ENCODE results near the gene CR2. TPM values are rescaled to one million over a fixed set of nuclear protein-coding genes. Genes with fewer than 3 reads are reported as not detected.
"Not testable (repeated sequence)": the region's sequence is repeated elsewhere in the genome, so short reads cannot be mapped to it uniquely, and the experiment has no call there.

CR2 gene
- total RNA-seq, 1 donor from 2014 or later = not detected

GRCh38 chr1:207436746-207437145 lies 17.4 kb upstream of the CR2 start:
- intact Hi-C loops (cut with DNase I); DNase-seq (ENCODE audit: low spot score): not testable (repeated sequence)

DNA sequence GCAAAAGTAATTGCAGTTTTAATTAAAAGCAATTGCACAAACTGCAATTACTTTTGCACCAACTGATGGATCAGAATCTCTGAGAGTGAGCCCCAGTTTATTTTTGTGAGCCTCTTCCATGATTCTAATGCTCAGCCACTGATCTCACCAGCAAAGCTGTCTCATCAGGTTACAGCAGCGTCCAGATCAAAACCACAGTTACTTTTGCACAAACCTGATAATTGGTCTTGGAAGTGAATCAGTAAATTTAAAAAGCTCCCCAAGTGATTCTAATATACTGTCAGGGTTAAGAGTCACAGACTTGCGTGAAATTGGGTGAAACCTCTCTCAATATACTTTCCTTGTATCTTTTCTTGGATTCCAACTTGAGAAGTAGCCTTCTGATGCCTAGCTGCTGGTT lies 13.5 kb upstream of the CR2 start:
- intact Hi-C loops (cut with DNase I) = no loop called here
- DNase-seq (ENCODE audit: low spot score) = no peak

DNA sequence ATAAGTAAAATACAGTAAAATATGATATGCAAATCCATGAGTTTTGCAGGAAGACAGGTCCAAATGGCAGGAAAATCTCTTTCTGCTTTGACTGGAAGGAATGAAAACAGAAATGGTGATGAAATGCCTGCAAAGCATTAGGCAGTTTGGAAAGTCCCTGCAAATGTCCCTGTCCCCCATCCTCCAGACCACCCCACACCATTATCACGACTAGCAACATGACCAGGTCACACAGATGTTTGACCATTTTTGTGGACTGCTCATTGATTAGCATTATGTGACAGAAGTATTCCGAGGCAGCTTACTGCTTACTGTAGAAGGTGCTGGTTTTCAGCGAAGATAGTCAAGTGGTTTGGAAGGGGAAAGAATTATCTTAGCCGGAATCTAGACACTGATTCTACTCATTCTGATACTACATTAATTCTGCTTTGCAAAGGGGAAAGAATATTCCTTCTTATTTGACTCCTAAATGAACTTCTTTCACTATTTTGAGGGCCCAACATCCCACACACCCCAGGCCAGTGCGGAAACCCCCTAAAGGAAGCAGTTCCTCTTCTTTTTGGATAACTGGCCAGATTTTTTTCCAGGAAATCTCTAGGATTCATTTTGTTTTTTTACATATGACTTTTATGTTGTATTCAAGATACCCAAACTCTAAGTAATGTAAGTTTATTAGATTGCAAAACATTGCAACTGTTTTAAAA lies 9.5 kb upstream of the CR2 start:
- no peak for DNase-seq (ENCODE audit: low spot score)

GRCh38 chr1:207453710-207454045 lies 450 bp upstream of the CR2 start:
- DNase-seq (ENCODE audit: low spot score) = no peak
- intact Hi-C loops (cut with DNase I) = no loop called here

More for the DNA sequence above, 9.5 kb upstream of the CR2 start:
- intact Hi-C loops (cut with DNase I) = no loop called here

GRCh38 chr1:207455183-207455754 lies 1.1 kb downstream of the CR2 start:
- intact Hi-C loops (cut with DNase I) = no loop called here
- no peak for DNase-seq (ENCODE audit: low spot score)

- intact Hi-C loops (cut with DNase I) = no loop called here
- no peak for DNase-seq (ENCODE audit: low spot score)
Observed at GRCh38 chr1:207458414-207458813, 4.3 kb downstream of the CR2 start.

DNA sequence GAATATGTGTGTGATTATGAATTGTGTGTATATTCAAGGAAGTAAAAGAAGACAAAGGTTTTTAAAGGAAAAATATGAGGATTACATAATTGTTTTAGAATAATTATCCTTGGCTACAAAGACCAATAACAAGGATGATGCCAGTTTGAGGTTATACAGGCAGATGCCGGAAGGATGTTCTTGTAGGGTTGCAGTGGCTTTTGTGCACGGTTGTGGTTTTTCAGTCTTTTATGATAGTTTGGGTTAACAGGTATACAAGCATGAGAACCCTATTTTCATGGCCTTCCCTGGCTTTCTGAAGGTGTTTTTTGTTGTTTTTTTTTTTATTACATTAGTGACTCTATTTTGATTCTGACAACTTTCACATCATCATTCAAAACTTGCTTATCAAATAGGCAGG lies 4.9 kb downstream of the CR2 start:
- intact Hi-C loops (cut with DNase I) = no loop called here
- DNase-seq (ENCODE audit: low spot score) = no peak

DNA sequence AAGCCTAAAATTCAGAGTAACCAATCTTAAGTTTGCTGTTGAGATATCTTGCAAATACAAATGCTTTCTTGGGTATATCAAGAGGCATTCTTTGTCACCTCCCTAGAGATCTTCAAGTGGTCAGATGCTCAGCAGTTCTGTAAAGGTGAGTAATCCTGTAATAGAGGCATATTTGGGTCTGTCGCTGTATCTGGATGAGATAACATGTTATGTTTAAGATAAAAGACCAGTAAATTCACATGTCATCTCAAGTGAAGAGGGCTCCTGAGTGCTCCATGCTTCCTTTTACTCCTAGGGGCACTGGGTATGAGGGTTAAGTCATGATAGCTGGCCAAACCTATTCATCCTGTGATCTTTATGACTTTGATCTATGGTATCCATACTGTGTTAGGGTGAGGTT lies 7.5 kb downstream of the CR2 start:
- DNase-seq (ENCODE audit: low spot score) = no peak
- intact Hi-C loops (cut with DNase I) = no loop called here

DNA sequence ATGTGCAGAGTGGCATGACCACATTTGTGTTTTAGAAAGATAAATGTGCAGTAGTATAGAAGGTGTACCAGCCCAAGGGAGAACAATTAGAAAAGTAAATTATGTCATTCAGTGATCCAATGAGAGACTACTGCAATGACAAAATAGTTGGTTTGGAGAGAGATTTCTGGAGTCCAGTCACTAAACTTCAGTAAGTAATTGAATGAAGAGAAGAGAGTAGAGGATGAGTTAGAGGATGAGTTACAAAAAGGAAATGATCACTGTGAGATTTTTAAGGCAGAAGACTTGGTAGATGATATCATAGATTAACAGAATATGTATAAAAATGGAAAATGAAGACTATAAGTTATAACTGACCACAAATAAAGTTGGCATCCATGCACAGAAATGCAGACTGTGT lies 8.4 kb downstream of the CR2 start:
- intact Hi-C loops (cut with DNase I) = no loop called here
- no peak for DNase-seq (ENCODE audit: low spot score)

DNA sequence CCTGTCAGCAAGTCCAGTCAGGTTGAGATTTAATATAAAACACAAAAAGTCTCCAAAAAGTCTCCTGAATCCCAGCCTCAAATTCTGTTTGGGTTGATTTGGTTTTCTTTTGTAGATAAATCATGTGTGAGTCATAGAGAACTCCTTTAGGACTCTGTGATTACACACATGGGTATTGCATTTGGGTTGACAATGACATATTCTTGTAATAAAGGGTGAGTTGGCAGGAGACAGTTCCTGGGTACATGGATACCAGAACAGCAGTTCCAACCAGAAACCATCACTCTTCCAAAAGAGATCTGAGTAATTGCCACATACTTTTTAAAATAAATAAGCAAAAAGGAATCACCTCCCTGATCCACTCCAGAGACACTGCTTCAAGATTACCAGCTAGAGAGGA lies 8.9 kb downstream of the CR2 start:
- intact Hi-C loops (cut with DNase I) = no loop called here
- no peak for DNase-seq (ENCODE audit: low spot score)

DNA sequence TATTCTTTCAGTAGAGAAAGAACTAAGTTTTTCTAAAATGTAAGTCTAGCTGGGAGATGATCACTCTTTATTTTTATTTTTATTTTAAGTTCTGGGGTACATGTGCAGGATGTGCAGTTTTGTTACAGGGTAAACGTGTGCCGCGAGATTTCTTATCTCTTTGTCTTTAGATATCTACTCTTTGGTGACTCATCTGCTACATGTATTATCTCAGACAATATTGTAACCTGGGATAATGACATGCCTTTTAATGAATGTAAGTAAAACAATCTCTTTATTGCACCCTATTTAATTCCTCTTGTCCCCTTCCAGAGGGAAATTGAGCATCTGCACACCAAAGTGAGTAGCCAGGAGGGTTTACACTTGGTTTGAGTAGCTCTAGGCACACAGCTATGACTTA lies 9.4 kb downstream of the CR2 start:
- intact Hi-C loops (cut with DNase I) = no loop called here

GRCh38 chr1:207470927-207471326 lies 16.8 kb downstream of the CR2 start:
- intact Hi-C loops (cut with DNase I) = no loop called here
- no peak for DNase-seq (ENCODE audit: low spot score)

More for the DNA sequence above, 9.4 kb downstream of the CR2 start:
- no peak for DNase-seq (ENCODE audit: low spot score)

DNA sequence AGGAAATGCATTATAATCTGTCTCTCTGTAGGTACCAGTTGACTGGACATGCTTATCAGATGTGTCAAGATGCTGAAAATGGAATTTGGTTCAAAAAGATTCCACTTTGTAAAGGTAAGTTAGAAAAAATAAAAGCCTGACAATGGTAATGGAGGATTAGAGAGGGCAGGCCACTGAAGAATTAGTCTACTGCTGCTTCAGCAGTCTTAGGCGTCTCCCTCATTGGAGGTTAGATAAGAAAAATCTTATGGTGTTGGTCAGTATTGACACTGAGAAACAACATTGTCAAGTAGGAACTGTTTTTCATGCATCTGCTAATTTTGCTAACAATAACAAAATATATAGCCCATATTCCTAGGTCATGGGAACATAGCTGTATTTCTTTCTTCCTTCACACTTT lies 20.1 kb downstream of the CR2 start:
- no peak for DNase-seq (ENCODE audit: low spot score)
- intact Hi-C loops (cut with DNase I) = no loop called here

- DNase-seq (ENCODE audit: low spot score) = no peak
- intact Hi-C loops (cut with DNase I) = no loop called here
Observed at GRCh38 chr1:207486198-207486597, 32.1 kb downstream of the CR2 start.

- no peak for DNase-seq (ENCODE audit: low spot score)
- intact Hi-C loops (cut with DNase I) = no loop called here
Observed at GRCh38 chr1:207487636-207488035, 33.5 kb downstream of the CR2 start.

GRCh38 chr1:207493212-207493611 lies 39.1 kb downstream of the CR2 start:
- no peak for DNase-seq (ENCODE audit: low spot score)
- intact Hi-C loops (cut with DNase I) = no loop called here

GRCh38 chr1:207494171-207494570 lies 40.0 kb downstream of the CR2 start:
- intact Hi-C loops (cut with DNase I) = no loop called here
- DNase-seq (ENCODE audit: low spot score) = no peak

DNA sequence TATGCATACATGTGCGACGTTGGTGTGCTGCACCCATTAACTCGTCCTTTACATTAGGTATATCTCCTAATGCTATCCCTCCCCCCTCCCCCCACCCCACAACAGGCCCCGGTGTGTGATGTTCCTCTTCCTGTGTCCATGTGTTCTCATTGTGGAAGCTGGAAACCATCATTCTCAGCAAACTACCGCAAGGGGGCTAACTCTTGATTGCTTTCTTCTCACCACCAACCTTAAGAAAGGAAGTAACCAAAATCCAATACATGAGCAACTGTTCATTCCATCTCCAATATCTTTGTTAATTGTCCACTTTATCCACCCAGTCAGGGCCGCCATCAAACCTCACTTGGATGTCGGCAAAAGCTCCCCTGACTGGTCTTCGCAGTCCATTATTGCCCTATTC lies 41.2 kb downstream of the CR2 start:
- intact Hi-C loops (cut with DNase I) = loop anchor here (5.0 kb wide), 1 partner anchor 413 kb away; no protein-coding TSS in a partner anchor
- not testable (repeated sequence) for DNase-seq (ENCODE audit: low spot score)

- peak; percentile 87 for DNase-seq (ENCODE audit: low spot score)
- intact Hi-C loops (cut with DNase I) = loop anchor here (5.0 kb wide), 1 partner anchor 414 kb away; no protein-coding TSS in a partner anchor
Observed at GRCh38 chr1:207495801-207496792, 42.0 kb downstream of the CR2 start, which contains the start of gene CR1. TSS of gene CR1 (plus strand) at chr1:207496157. CDS start at chr1:207496268, 111 bp downstream.

DNA sequence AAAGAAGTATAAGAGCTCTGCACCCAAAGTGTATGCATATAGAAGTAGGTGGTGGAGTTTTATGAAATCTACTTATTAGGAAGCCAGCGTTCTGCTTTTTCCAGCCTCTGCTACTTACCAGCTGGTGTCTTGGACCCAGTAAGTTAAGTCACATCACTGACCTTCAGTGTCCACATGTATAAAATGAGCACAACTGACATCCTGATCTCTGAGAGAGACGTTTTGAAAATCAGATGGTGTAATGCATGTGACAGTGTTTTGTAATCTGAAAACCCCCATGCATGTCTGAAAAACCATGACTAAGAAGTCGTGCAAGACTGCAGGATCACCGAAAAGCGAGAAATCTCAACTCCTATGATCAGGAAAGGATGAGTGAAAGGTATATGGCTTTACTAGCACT lies 43.8 kb downstream of the CR2 start:
- intact Hi-C loops (cut with DNase I) = loop anchor here (5.0 kb wide), 1 partner anchor 416 kb away; no protein-coding TSS in a partner anchor

More for the DNA sequence above, 43.8 kb downstream of the CR2 start:
- no peak for DNase-seq (ENCODE audit: low spot score)

All from cardiac septum (tissue), 1 donor.